GM13977 (cell line): ENCODE results near the gene NDE1.
"Not testable (repeated sequence)": the region's sequence is repeated elsewhere in the genome, so short reads cannot be mapped to it uniquely, and the experiment has no call there.

Experiments used
- DNase-seq: peaks from one replicate; pipeline ENCODE4 v3.0.0; 2012; ENCODE audit warnings: low spot score
- in situ Hi-C: fragments of 300-500 bp; cut with MboI; formaldehyde crosslinking; loops from one replicate; pipeline ENCODE4 v1.12.0; 2022; ENCODE audit warnings: low sequenced_read_pairs, low pct_unique_long_range_greater_than_20kb, mixed read lengths, inconsistent platforms; ENCODE audit not compliant: unreplicated experiment
- TF ChIP-seq, protein P1 (sequence below): IDR thresholded peaks from 2 replicates; pipeline ENCODE4 v1.5.1; 2012; ENCODE audit warnings: mild to moderate bottlenecking, control low read depth; ENCODE audit not compliant: insufficient read depth; ENCODE audit errors: extremely low read depth, missing control alignments

Gene NDE1

DNA sequence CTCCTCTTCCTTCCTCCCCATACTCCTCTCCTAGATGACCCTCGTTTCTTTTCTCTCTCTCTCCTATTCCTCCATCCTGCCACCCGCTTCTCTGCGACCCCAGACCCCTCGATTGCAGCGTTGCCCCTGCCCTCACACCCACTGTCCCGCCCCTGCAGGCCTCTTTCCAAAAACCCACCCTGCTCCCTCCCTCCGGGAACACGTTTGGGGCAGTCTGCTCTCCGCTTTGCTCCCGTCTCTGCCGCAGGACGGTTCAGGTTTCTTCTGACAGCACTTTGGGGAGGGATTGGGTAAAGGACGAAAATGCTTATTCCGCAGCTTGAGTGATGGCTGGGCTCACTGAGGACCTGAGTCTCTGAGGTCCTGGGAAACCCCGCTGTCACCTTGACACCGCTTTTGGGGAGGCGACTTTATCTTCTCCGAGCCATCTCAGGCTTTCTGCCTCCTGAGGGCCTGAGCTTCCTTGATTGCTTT, 690 bp downstream of the NDE1 start:
- TF ChIP-seq, protein P1, sequence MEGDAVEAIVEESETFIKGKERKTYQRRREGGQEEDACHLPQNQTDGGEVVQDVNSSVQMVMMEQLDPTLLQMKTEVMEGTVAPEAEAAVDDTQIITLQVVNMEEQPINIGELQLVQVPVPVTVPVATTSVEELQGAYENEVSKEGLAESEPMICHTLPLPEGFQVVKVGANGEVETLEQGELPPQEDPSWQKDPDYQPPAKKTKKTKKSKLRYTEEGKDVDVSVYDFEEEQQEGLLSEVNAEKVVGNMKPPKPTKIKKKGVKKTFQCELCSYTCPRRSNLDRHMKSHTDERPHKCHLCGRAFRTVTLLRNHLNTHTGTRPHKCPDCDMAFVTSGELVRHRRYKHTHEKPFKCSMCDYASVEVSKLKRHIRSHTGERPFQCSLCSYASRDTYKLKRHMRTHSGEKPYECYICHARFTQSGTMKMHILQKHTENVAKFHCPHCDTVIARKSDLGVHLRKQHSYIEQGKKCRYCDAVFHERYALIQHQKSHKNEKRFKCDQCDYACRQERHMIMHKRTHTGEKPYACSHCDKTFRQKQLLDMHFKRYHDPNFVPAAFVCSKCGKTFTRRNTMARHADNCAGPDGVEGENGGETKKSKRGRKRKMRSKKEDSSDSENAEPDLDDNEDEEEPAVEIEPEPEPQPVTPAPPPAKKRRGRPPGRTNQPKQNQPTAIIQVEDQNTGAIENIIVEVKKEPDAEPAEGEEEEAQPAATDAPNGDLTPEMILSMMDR: no peak
- in situ Hi-C loops: no loop called here
- DNase-seq: peak; percentile 64

DNA sequence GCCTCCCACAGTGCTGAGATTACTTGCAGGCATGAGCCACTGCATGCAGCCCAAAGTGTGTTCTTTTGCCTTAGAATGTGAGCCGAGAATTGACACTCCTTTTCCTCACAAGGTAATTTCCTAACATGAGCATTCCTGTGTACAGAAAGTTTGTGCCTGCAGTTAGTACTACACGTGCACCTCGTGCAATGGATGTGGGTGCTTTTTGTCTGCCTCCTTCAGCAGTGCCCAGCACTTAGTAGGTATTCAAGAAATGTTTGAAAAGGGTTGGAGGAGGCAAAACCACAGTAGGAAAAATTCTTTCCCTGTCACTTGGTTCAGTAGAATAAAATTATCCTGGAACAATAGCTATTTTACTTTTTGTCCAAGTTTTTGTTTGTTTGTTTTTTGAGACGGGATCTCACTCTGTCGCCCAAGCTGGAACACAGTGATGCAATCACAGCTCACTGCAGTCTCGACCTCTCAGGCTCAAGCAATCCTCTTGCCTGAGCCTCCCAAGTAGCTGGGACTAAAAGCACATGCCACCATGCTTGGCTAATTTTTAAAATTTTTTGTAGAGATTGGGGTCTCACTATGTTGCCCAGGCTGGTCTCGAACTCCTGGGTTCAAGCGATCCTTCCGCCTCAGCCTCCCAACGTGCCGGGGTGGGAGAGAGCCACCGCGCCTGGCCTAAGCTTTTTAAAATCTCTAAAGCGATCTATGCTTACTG, 2.4 kb downstream of the NDE1 start:
- in situ Hi-C loops: no loop called here
- no peak for DNase-seq
- TF ChIP-seq, protein P1: no peak

DNA sequence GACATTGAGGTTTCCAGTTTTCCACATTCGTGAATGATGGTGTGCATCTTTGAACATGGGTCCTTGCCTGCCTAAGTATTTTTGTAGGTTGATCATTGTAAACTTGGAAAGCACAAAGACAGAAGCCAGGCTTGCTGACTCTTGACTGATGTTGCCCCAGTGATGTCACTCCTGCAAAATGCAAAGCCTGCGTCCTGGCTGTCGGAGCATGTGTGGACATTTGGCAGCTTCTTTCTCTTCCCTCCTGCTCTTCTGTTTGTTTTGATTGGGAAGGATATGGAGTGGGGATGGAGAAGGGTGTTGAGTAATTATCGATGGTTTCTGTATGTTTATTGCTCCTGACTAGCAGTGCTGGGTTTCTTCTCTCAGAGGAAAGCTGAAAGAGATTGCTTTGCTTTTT, 3.2 kb downstream of the NDE1 start:
- in situ Hi-C loops: no loop called here
- TF ChIP-seq, protein P1: no peak
- DNase-seq: no peak

DNA sequence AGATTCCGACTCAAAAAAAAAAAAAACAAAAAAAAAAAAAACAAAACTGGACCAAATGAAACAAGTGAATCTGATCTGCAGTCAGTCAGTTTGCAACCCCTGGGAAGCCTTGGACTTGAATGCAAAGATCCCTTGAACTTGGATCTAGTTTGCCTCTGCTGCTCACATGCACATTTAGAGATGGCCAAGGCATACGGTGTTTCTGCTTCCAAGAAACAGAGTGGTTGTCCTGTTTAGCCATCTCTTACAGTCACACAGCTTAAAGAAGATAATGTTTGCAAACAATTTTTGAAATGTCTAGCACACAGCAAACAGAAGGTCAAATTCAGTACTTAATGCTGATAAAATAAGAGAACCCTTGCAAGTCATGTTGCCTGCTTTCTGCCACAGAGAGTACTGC, 4.5 kb downstream of the NDE1 start:
- TF ChIP-seq, protein P1: no peak
- in situ Hi-C loops: no loop called here

DNA sequence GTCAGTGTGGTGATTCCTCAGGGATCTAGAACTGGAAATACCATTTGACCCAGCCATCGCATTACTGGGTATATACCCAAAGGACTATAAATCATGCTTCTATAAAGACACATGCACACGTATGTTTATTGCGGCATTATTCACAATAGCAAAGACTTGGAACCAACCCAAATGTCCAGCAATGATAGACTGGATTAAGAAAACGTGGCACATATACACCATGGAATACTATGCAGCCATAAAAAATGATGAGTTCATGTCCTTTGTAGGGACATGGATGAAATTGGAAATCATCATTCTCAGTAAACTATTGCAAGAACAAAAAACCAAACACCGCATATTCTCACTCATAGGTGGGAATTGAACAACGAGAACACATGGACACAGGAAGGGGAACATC, 5.5 kb downstream of the NDE1 start:
- DNase-seq, in situ Hi-C loops: not testable (repeated sequence)

More for the DNA sequence above, 4.5 kb downstream of the NDE1 start:
- DNase-seq: no peak

DNA sequence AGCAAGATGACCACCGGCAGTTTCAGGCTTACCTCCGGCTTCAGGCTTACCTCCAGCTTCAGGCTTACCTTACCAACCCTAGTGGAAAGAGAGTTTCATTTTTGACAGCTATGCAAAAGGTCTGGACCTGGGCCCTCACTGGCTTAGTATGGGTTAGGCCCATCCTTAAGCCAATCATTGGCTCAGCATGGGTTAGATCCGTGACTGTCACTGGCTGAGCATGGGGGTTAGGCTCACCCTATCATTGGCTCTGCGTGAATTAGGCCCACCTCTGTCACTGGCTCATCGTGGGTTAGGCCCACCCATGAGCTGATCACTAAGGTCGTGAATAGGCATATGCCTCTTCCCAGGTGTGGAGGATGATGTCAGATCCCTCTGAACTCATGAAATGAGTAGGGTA, 8.1 kb downstream of the NDE1 start:
- DNase-seq: no peak
- TF ChIP-seq, protein P1: no peak
- in situ Hi-C loops: no loop called here

DNA sequence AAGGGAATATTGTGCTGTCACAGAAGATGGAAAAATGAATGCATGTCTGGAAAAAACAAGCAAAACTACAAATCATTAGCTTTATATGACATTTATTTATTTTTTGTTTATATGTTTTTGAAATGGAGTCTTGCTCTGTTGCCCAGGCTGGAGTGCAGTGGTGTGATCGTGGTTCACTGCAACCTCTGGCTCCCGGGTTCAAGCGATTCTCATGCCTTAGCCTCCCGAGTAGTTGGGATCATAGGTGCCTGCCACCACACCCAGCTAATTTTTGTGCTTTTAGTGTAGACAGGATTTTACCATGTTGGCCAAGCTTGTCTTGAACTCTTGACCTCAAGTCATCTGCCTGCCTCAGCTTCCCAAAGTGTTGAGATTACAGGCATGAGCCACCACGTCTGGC, 8.5 kb downstream of the NDE1 start:
- in situ Hi-C loops: no loop called here
- TF ChIP-seq, protein P1: no peak
- DNase-seq: no peak
